MM.1S (cell line): ENCODE data around the gene COL20A1.
A peak's percentile ranks its signal among the peaks of the same experiment; 100 is the strongest.

Experiments
- DNase-seq: peaks from one replicate; pipeline ENCODE4 v3.0.0-alpha.2; 2015
- H2AFZ ChIP-seq: fragments of 300-600 bp; sonication (generic); 2 replicates; pipeline ENCODE4 v1.6.0; 2016; ENCODE audit warnings: antibody characterized with exemption, low read length
- H3F3A ChIP-seq: fragments of 300-600 bp; sonication (generic); 2 replicates; pipeline ENCODE4 v1.6.1; 2016; ENCODE audit warnings: mild to moderate bottlenecking, antibody characterized with exemption, low read length, moderate library complexity, mixed read lengths; ENCODE audit not compliant: insufficient read depth
- H3K27ac ChIP-seq: fragments of 300-600 bp; sonication (generic); 2 replicates; pipeline ENCODE4 v1.5.1; 2016; ENCODE audit warnings: mild to moderate bottlenecking, low read length
- H3K27me3 ChIP-seq: fragments of 300-600 bp; sonication (generic); replicated peaks from 2 replicates; pipeline ENCODE4 v1.6.0; 2016; ENCODE audit warnings: low read length; ENCODE audit not compliant: insufficient read depth
- H3K36me3 ChIP-seq: fragments of 300-600 bp; sonication (generic); replicated peaks from 2 replicates; pipeline ENCODE4 v1.6.1; 2016; ENCODE audit warnings: mild to moderate bottlenecking, low read length, mixed read lengths; ENCODE audit not compliant: insufficient read depth
- H3K4me1 ChIP-seq: fragments of 300-600 bp; sonication (generic); 2 replicates; pipeline ENCODE4 v1.6.1; 2016; ENCODE audit warnings: low read length, mixed read lengths
- H3K4me2 ChIP-seq: fragments of 300-600 bp; sonication (generic); 2 replicates; pipeline ENCODE4 v1.6.0; 2016; ENCODE audit warnings: low read depth, low read length
- H3K4me3 ChIP-seq: fragments of 300-600 bp; sonication (generic); 2 replicates; pipeline ENCODE4 v1.5.1; 2016; ENCODE audit warnings: low read length, mixed read lengths
- H3K79me2 ChIP-seq: fragments of 300-600 bp; sonication (generic); 2 replicates; pipeline ENCODE4 v1.6.1; 2016; ENCODE audit warnings: mixed run types, low read length, mixed read lengths
- H3K9ac ChIP-seq: fragments of 300-600 bp; sonication (generic); 2 replicates; pipeline ENCODE4 v1.6.1; 2016; ENCODE audit warnings: low read length, mixed read lengths
- H3K9me2 ChIP-seq: fragments of 300-600 bp; sonication (generic); replicated peaks from 2 replicates; pipeline ENCODE4 v1.6.1; 2016; ENCODE audit warnings: mild to moderate bottlenecking, low read length, mixed read lengths; ENCODE audit not compliant: insufficient read depth
- H3K9me3 ChIP-seq: fragments of 300-600 bp; sonication (generic); replicated peaks from 2 replicates; pipeline ENCODE4 v1.6.1; 2016; ENCODE audit warnings: mild to moderate bottlenecking, low read length, mixed read lengths; ENCODE audit not compliant: insufficient read depth
- H4K20me1 ChIP-seq: fragments of 300-600 bp; sonication (generic); 2 replicates; pipeline ENCODE4 v1.6.1; 2016; ENCODE audit warnings: mild to moderate bottlenecking, low read length, moderate library complexity, mixed read lengths; ENCODE audit not compliant: insufficient read depth
- CTCF ChIP-seq: fragments of 300-600 bp; sonication (generic); IDR thresholded peaks from 2 replicates; pipeline ENCODE4 v1.5.1; 2016; ENCODE audit warnings: antibody characterized with exemption, low read length, mixed read lengths
- EZH2 ChIP-seq: fragments of 300-600 bp; sonication (generic); optimal IDR thresholded peaks from 2 replicates; pipeline ENCODE3; 2017; ENCODE audit warnings: low read depth, mild to moderate bottlenecking, antibody characterized with exemption, low read length, mixed read lengths
- EZH2phosphoT487 ChIP-seq: fragments of 300-600 bp; sonication (generic); IDR thresholded peaks from 2 replicates; pipeline ENCODE4 v1.6.1; 2018; ENCODE audit warnings: antibody characterized with exemption, low read length

The COL20A1 gene

GRCh38 chr20:63326314-63327230 is 33.6 kb downstream of the COL20A1 start:
- no peak for DNase-seq
- no peak overlapping the region for H3K27ac ChIP-seq
- TF ChIP-seq EZH2 (no peak), EZH2phosphoT487 (no peak), CTCF (no peak)
- no peaks in the 10 kb centered on the region for H3K9me3 ChIP-seq
- no peaks in the 10 kb centered on the region for H4K20me1 ChIP-seq
- H3K9ac ChIP-seq = no peak overlapping the region
- no peaks in the 10 kb centered on the region for H3F3A ChIP-seq
- H3K4me2 ChIP-seq = no peak overlapping the region
- peaks cover 65% of the 10 kb centered on the region for H3K27me3 ChIP-seq
- no peak overlapping the region for H3K4me3 ChIP-seq
- H2AFZ ChIP-seq = 0 out of 2 replicates have a peak overlapping the region, but pooled peaks have one; percentile 34
- H3K36me3 ChIP-seq = no peaks in the 10 kb centered on the region
- no peaks in the 10 kb centered on the region for H3K4me1 ChIP-seq
- H3K9me2 ChIP-seq = no peaks in the 10 kb centered on the region
- H3K79me2 ChIP-seq = no peaks in the 10 kb centered on the region

GRCh38 chr20:63327231-63327745 is 34.3 kb downstream of the COL20A1 start:
- H3K27me3 ChIP-seq = peaks cover 65% of the 10 kb centered on the region
- H3K9me3 ChIP-seq = no peaks in the 10 kb centered on the region
- no peak for DNase-seq
- no peaks in the 10 kb centered on the region for H4K20me1 ChIP-seq
- no peaks in the 10 kb centered on the region for H3K4me1 ChIP-seq
- H3K27ac ChIP-seq = no peak overlapping the region
- H3K9ac ChIP-seq = no peak overlapping the region
- H3K36me3 ChIP-seq = no peaks in the 10 kb centered on the region
- no peaks in the 10 kb centered on the region for H3F3A ChIP-seq
- H3K4me3 ChIP-seq = no peak overlapping the region
- H3K9me2 ChIP-seq = no peaks in the 10 kb centered on the region
- no peaks in the 10 kb centered on the region for H3K79me2 ChIP-seq
- TF ChIP-seq EZH2 (no peak), EZH2phosphoT487 (no peak), CTCF (no peak)
- 0 out of 2 replicates have a peak overlapping the region, but pooled peaks have one; percentile 34 for H2AFZ ChIP-seq
- no peak overlapping the region for H3K4me2 ChIP-seq

- no peak overlapping the region for H3K4me2 ChIP-seq
- no peak overlapping the region for H3K27ac ChIP-seq
- H3K9ac ChIP-seq = no peak overlapping the region
- no peaks in the 10 kb centered on the region for H3K9me2 ChIP-seq
- peaks cover 65% of the 10 kb centered on the region for H3K27me3 ChIP-seq
- no peaks in the 10 kb centered on the region for H3K4me1 ChIP-seq
- H4K20me1 ChIP-seq = no peaks in the 10 kb centered on the region
- no peak for TF ChIP-seq EZH2phosphoT487
- no peak for TF ChIP-seq CTCF
- TF ChIP-seq EZH2 = no peak
- no peaks in the 10 kb centered on the region for H3K9me3 ChIP-seq
- no peak overlapping the region for H2AFZ ChIP-seq
- H3K4me3 ChIP-seq = no peak overlapping the region
- no peaks in the 10 kb centered on the region for H3K79me2 ChIP-seq
- no peaks in the 10 kb centered on the region for H3K36me3 ChIP-seq
- H3F3A ChIP-seq = no peaks in the 10 kb centered on the region
- DNase-seq = no peak
Observed at GRCh38 chr20:63328026-63328700, 35.2 kb downstream of the COL20A1 start.
